SKM-1 treated with dmso at 0.1 percent for 144 hours (cell line): ENCODE results near the gene KLHL25.

Source experiments
- DNase-seq: peaks from one replicate; lab custom pipeline; 2025; ENCODE audit not compliant: unreplicated experiment; lab: John Stamatoyannopoulos, UW

The KLHL25 gene

DNA sequence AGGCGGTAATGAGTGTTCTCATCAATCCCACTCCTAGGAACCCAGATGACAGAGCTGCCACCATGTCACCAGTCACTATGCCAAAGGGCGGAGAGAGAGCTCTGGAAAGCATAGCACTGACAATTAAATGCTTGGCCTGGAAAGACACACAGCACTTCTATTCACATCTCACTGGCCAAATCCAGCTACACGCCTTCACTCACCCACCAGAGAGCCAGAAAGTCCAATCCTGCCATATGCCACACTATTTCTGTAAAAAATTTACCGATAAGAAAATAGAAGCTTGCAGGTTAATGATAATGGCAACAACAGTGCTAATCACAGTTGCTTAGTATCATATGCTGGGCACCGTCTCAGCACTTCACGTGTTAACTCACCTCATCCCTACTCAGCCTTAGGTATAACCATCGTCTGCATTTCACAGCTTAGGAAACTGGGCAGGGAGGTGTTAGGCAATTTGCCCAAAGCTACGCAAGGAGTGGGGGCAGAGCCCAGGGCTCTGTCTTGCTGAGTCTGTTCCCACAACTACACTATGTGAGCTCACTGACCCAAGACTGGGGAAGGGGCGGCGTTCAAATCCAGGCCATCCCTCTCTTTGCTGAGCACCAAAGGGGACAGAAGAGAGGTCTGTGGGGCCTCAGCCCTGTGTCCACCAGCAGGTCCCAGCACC, 16.5 kb downstream of the KLHL25 start:
- DNase-seq, result peak; percentile 19

DNA sequence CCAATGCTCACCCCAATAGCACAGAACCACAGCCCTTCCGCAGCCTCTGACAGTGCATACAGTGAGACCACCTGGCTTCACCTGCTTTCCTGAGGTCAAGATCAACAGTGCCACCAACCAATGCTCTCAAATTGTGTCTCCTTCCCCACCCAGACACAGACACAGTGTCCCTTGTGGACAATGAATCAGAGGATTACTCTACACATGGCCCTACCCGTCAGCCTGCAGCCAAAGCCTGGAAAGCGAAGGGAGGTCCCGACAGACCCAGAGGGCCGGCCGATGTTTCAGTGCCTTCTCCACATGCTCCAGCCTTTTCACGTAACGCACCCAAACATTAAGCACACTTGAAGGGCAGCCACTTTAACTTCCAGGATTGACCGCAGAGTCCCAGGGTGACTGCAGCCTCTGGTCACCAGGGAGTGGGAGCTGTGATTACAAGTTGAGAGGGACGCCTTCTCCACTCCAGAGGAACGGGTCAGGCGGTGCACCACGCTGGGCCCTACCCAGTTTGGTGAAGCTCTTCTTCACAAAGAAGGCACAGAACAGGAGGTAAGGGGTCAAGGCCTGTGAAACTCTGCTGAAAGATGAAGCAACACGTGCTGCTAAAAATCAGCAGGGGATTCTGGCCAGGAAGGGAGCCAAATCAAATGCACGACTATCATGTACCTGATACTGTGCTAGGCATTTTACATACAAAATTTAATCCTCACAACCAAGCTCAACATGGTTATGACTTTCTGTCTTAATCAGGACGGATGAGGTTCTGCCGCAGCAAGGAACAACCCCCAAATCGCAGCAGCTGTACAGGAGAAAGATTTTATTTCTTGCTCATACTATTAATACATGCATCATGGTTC, 17.2 kb downstream of the KLHL25 start:
- no peak for DNase-seq

DNA sequence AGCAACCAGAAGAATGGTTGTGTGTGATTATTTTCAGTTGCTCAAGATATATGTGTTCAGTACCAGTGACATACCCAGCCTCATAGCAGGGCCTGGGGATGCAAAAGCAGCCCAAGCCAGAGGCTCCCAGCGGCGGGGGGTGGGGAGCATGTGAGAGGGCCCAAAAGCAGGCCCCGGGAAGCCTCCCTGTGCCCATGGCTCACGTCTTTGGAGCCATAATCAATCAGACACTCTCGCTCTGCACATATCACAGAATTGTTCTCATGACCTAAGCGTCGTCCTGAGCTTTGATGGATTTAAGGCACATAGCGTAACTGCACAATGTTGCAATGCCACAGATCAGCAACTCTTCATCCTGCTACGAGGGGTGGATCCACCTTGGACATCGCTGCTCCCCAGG, 20.8 kb downstream of the KLHL25 start:
- DNase-seq, result no peak

DNA sequence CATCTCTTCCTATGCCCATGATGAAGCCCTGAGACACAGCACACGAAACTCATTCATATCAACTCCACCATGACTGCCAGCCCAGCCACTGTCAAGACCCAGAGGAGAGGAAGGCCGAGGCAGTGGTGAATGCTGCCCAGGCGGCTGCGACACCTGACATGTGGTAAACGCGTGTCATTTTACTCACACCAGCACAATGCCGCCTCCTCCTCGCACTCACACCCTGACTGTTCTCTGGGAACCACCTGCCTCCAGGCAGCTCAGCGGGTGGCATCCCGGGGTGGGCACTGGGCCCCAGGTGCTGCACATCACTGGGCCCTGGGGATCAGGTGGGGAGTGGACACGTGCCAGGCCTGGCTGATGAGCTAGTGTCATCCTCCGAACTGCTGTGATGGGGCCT, 21.5 kb downstream of the KLHL25 start:
- no peak for DNase-seq

DNA sequence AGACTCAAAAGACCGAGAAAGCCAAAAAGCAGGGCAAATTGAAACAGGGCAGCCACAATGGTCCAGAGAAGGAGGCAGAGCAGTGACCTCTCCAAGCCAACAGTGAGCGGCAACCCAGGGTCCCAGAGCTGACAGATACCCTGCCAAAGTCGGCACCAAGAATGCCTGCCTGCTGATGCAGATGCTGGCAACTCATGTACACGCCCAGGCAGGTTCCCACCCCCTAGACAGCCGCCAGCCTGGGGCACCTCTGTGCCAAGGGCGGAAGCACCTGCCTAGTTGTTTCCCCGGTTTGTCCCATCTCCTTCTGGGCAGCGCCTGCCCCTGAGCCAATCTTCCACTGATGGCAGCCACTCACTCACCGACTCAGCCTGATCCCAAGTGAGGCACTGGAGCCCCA, 22.1 kb downstream of the KLHL25 start:
- DNase-seq, result no peak

DNA sequence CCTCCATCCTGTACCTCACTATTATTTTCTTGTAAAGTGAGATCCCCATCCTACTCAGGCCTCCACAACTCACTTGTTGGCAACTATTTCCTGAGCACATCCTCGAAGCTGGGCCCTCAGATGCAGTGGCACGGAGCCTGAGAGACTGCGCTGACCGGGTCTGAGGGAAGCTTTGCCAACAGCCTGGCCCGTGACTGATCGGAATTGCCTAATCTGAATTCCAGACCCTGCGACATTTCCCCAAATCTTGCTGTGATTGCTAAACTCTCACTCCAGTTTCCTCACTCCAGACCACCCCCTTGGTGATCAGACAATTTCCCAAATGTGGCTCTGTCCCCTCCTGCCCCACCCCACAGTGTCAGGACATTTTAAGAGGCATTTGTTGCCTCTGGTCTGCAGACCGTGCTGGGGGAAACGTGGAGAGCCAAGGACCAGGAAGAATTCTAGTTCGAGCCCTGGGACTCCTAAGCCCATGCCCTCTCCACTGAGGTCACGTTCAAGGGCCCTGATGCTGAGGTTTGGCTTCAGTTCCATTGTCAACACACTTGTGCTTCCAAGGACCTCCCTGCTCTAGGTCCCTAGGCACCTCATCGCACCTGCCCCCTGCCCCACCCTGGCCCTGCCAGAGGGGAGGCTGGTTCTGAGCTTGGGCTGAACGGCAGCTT, 22.8 kb downstream of the KLHL25 start:
- no peak for DNase-seq

DNA sequence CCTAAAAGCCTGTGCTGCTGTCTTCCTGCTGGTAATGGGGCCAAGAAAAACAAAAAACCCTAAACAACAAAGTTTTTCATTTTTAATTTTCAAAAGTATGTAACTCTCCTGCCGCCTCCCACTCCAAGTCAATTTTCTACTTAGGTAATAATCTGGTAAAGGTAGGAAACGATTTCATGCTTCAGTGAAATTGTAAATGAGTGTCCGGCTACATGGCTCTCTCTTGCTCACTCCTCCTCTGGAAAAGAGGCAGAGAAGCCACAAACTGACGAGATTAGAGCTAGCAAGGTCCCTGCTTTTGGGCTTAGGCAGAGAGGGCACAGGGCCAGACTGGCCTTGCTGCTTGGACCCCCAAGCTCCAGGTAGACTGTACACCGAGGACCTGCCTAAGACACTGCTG, 23.5 kb downstream of the KLHL25 start:
- no peak for DNase-seq

DNA sequence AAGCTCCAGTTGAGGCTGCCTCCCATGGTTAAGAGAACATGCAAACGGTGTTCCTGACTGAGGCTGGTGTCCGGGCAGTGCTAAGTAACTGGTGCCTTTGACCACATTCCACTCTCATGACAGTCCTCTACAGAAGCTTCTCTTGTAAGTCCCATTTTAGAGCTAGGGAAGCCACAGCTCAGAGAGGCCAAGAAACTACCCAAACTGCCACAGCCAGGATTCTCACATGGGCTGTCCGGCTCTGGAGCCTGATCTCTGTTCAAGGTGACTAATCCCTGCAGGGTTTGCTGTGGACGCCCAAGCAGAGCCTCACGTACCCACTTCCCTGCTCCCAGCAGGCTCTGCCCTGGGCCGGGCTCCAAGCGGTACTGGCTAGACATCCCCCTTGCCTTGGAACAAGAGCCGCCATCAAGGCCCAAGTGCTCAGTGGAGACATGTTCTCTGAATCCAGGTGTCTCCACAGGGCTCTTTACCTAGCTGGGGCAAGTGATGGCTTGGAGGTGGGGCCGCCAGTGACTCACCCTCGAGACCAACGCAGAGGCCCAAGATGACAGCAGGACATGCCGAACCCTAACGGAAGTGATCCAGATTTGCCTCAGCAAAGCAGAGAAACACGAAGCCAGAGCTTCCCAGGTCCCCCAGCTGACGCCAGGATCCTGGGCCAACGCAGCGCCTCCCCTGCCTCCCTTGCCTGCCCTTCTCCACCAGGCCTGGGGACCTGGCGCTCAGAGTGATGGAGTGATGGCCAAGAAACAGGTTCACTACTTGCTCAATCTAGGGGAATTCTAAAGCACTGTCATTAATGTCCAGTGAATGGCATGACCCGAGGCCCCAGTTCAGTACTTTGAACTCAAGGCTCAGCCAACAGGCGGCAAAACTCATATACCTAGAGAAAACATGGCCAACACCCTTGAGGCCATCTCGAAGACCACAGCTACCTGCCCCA, 24.4 kb downstream of the KLHL25 start:
- no peak for DNase-seq

DNA sequence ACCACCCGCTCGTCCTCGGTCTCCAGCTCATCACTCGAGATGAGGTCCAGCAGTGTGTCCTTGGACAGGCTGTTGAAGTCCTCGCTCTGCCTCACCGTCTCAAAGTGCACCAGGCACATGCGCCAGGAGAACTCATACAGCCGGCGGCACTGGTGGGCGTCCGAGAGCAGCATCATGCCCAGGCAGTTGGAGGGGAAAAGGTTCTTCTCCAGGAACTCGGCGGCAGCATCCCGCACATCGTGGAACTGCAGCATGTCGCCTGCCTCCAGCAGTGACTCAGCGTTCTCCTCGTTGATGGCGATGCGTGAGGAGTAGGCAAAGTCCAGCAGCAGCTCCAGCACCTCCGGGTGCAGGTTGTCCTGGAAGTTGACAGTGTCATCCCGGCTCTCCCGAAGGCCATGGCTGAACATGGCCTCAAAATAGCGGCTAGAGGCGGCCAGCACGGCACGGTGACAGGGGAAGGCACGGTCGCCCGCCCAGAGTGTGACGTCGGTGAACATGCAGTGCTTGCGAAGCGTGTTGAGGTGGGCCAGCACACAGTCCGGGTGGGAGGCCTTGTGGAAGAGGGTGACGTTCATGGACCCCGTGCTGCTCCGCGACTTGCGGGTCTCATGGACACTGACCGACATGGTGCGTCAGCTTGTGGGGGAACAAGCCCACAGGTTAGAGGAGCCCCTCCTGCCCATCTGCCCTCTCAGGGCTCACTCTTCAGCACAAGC, 25.4 kb downstream of the KLHL25 start:
- DNase-seq, result no peak

DNA sequence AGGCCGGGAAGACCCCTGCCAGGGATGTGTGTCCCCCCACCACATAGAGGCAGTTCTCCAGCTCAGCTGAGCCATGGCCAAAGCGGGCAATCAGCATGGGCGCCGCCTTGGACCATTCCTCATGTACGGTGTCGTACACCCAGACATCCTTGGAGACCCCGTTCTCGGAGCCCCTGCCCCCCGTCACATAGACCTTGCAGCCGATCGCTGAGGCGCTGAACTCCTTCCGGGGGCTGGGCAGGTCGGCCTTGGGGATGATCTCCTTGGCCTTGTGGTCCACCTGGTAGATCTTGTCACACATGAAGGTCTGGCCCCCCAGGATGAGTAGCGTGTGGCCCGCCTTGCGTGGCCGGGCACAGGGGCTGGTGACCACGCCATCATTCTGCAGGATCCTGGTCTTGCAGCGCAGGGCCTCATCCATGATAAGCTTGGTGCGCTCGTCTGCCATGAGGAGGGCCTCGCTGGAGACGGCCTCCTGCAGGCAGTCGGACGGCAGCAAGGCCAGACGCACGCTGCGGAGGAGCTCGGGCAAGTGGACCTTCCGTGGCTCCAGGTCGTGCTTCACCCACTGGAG, 26.0 kb downstream of the KLHL25 start:
- no peak for DNase-seq

DNA sequence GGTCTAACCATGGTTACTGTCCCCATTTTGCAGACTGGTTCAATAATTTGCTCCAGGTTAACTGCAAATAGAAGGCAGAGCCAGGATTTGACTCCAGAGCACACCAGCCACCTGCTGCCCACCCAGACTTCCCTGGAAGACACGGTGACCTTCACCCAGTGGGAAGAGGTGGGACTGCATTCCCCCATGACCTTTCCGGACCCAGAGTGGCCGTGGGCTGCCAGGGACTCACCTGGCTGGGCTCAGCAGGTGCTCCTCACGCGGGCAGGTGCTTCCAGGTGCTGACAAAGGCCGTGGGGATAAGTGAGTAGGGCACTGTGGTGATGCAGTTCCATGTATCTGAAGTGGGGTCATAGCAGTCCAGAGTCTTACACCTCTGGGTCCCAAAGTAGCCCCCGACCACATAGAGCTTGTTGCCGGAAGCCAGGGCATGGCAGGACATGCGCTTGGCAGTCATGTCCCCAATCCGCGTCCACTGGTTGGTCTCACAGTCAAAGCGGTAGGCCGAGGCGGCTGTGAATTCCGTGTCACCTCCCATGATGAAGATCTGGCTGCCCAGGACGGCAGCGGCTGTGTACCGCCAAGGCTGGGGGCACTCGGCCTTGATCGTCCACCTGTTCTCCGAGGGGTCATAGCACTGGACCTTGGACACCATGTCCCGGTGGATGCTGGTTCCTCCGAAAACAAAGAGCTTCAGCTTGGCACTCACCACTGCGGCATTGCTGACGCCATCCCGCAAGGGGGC, 26.8 kb downstream of the KLHL25 start:
- DNase-seq, result no peak

DNA sequence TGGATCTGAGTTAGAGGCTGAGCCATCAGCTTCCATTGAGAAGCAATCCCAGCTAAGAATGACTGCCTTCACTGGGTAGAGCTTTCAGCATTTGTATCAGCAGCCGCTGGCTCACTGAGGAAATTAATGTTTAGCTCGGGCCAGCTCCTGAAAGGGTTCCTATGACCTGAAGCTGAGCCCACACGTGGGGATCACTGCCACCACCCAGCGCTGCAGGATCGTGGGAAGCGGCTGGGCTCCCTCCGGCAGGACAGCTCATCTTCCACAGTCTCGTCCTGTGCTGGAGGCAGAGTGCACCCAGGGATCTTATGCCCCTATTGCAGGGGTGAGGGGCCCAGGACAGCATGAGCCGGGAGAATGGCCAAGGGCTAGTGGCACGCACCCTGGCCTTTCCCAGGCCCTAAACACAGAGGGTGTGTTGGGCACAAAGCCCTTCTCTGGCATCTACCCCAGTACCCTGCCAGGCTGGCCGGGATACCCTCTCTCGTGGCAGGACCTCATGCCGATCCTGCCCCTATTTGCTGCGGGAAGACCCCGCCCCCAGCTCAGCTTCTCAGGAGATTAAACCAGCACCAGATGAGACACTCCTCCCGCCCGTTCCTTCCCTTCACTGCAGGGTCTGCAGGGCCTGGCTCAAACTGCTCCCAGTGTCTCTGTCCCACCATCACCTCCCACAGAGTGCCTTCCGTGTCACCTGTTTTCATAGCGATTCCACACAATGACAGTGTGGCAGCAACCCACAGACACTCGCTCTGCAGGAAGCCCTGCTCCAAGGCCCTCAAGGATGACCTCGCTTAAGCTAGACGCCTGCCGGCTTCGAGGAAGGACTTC, 28.5 kb downstream of the KLHL25 start:
- DNase-seq, result no peak

DNA sequence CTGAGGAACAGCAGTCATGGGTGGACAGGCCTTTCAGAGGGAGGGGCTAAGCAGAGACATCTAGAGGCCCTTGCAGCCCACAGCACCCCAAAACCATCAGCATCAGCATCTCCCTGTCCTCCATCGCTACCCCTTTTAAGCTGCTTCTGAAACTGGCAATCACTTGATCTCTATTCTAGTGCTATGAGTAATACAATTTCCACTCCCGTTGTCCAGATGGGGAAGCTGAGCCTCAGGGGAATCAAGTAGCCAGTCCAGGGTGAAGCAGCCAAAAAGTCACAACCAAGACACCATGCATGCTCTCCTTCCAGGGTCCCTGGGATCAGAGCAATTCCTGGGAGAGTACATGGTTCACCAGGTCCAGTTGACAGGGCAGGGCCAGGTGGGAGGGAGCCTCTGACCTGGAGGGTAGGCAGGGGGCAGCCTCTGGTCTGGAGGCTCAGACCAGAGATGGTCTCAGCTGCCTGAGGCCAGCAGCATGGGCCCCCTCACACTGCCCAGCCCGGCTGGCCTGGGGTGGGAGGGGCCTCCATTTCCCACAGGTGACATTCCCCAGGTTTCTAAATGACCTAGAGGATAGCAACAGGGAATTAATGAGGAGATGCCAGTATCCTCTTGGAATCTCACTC, 30.0 kb downstream of the KLHL25 start:
- DNase-seq, result no peak

DNA sequence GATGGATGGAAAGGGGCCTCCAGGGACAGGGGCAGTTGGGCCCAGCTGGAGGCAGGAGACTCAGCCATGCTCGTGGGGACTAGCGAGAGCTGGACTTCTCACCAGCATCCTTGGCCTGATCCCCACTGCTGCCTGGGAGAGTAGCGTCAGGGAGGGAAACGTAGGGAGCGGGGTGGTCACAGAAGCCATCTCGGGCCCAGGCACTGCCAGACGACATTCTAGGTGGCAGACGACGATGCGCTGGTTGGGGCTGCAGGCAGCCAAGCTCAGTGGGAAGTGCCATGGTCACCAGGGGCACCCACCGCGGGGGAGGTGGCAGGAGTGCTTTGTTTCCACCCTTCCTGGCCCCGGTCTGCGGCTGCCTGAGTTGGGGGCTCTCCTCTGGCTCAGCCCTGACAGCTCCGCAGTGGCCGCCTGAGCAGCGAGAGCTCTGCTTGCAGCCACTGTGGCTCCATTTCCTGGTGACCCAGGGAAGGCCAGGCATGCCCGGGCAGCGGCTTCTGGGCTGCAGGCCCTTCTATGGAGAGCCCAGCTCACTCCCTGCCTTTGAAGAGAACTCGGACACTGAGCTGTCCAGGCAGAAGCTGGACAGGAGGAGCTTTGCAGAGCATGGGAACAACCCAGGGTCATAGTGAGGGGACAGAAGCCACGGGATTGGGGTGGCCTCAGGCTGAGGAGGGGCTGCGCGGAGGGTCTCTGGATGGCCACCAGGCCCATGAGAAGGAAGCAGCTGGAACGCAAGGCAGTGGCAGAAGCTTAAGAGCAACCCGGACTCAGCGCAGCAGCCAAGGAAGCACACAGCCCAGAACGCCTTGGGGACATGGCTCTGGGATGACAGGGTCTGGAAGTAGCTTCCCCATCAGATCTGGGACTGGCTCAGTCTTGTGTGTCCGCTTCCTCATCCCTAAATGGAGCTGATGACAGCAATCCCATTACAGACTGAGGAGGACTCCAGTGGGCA, 30.8 kb downstream of the KLHL25 start:
- no peak for DNase-seq

DNA sequence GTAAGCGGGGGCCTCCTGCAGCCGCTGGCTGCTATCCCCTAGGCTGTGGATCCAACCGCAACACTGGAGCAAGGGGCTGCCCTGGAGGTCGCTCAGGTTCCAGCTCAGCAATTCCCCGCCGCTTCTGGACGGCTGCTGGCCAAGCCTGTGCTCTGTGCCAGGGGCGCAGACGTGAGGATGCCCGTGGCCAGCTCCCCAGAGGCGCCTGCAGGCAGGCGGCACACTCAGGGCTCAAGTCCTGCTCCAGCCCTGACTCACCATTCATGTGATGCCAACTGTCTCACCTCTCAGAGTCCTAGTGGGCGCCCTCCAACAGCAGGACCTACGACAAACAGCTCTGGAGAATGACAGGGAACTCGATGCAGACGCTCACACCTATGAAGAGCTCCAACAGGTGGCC, 31.6 kb downstream of the KLHL25 start:
- DNase-seq, result no peak

DNA sequence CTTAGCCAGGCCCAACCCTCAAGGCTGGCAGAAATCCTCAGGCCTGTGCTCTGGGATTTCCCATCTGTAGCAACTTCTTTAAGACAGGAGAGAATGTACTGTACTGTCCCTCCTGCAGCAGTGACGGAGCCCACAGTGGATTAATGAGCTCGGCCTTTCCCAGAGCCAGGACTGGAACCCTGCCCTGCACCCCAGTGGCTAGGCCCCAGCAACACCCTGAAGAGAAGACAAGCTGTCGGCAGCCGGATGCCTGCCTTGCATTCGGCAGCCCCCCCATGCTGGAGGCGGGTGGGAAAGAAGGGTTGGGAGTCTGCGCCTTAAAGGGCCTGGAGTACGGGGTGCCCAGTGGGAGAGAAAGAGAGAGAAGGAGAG, 32.0 kb downstream of the KLHL25 start:
- no peak for DNase-seq
